ENCODE results near the gene ARHGEF5.

DNA sequence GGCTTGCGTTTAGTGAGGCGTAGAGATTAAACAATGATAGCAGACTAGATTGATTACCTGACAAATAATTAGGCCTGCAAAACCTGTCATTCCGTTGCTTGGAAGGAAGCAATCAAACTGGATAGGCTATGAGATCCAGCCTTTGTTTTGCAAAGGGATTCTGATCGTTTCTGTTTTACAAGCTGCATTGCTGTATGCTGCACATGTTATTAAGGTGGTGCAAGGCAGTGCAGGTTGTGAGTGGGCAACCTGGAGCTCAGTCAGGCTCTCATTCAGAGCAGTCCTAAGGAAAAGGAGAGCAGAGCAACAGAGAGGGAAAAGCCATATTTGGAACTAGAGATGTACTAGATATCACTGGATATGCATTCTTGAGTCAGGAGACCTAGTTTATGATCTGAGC is 55.2 kb downstream of the ARHGEF5 start:
- TF ChIP-seq POLR2A (IDR thresholded peaks at IDR 0.05; ENCODE audit: low read depth, low read length), result no peak
- TF ChIP-seq TAF1 (IDR thresholded peaks at IDR 0.05; ENCODE audit: low read depth, low read length), result no peak

Data from GM12891 (cell line).